H9 (cell line): ENCODE data around the gene TFDP1. TPM values are rescaled to one million over a fixed set of nuclear protein-coding genes. Genes with fewer than 3 reads are reported as not detected.
A peak's percentile ranks its signal among the peaks of the same experiment; 100 is the strongest.

Experiments
- DNase-seq: peaks from one replicate; pipeline ENCODE4 v3.0.0-alpha.2; 2017
- H2AFZ ChIP-seq: one replicate; pipeline ENCODE4 v1.6.1; 2013; ENCODE audit warnings: mild to moderate bottlenecking, low read length, control low read depth, moderate library complexity
- H2AK5ac ChIP-seq: 2 replicates; pipeline ENCODE4 v1.6.1; 2013; ENCODE audit warnings: low read length, control low read depth, mixed read lengths; ENCODE audit not compliant: insufficient read length
- H2BK120ac ChIP-seq: one replicate; pipeline ENCODE4 v1.6.1; 2013; ENCODE audit warnings: low read depth, mild to moderate bottlenecking, low read length, control low read depth, inconsistent platforms; ENCODE audit not compliant: poor library complexity, severe bottlenecking
- H2BK12ac ChIP-seq: 2 replicates; pipeline ENCODE4 v1.6.1; 2013; ENCODE audit warnings: low read length, control low read depth, mixed read lengths, low read depth; ENCODE audit not compliant: insufficient read length
- H2BK15ac ChIP-seq: 2 replicates; pipeline ENCODE4 v1.6.1; 2013; ENCODE audit warnings: low read depth, low read length, control low read depth
- H2BK20ac ChIP-seq: one replicate; pipeline ENCODE4 v1.6.1; 2013; ENCODE audit warnings: low read depth, mild to moderate bottlenecking, low read length, control low read depth, inconsistent platforms; ENCODE audit not compliant: poor library complexity, severe bottlenecking
- H2BK5ac ChIP-seq: 2 replicates; pipeline ENCODE4 v1.6.1; 2013; ENCODE audit warnings: low read length, control low read depth, mixed read lengths; ENCODE audit not compliant: insufficient read length
- H3K14ac ChIP-seq: 2 replicates; pipeline ENCODE4 v1.6.1; 2013; ENCODE audit warnings: low read length, control low read depth; ENCODE audit not compliant: insufficient read depth
- H3K18ac ChIP-seq: 2 replicates; pipeline ENCODE4 v1.6.1; 2013; ENCODE audit warnings: low read depth, mild to moderate bottlenecking, mixed read lengths, low read length, control low read depth; ENCODE audit not compliant: insufficient read length
- H3K23ac ChIP-seq: 2 replicates; pipeline ENCODE4 v1.6.1; 2013; ENCODE audit warnings: low read length, control low read depth, mixed read lengths, low read depth; ENCODE audit not compliant: insufficient read length
- H3K23me2 ChIP-seq: 2 replicates; pipeline ENCODE4 v1.6.1; 2013; ENCODE audit warnings: low read depth, mild to moderate bottlenecking, mixed read lengths, low read length, control low read depth; ENCODE audit not compliant: insufficient read length, poor library complexity, severe bottlenecking
- H3K27ac ChIP-seq: 2 replicates; pipeline ENCODE4 v1.5.1; 2013; ENCODE audit warnings: low read length, control low read depth, mixed read lengths, low read depth; ENCODE audit not compliant: insufficient read length
- H3K27me3 ChIP-seq: 2 replicates; pipeline ENCODE4 v1.6.1; 2013; ENCODE audit warnings: low read length, control low read depth, inconsistent platforms; ENCODE audit not compliant: insufficient read depth
- H3K4ac ChIP-seq: 2 replicates; pipeline ENCODE4 v1.6.1; 2013; ENCODE audit warnings: low read depth, mild to moderate bottlenecking, control low read depth, inconsistent platforms, low read length, moderate library complexity
- H3K4me1 ChIP-seq: 2 replicates; pipeline ENCODE4 v1.6.1; 2013; ENCODE audit warnings: low read length, control low read depth, inconsistent platforms; ENCODE audit not compliant: insufficient read depth
- H3K4me2 ChIP-seq: 2 replicates; pipeline ENCODE4 v1.6.1; 2013; ENCODE audit warnings: low read length, control low read depth, mixed read lengths; ENCODE audit not compliant: insufficient read length, insufficient read depth
- H3K56ac ChIP-seq: 2 replicates; pipeline ENCODE4 v1.6.1; 2013; ENCODE audit warnings: low read depth, mild to moderate bottlenecking, mixed read lengths, low read length, control low read depth; ENCODE audit not compliant: insufficient read length
- H3K79me1 ChIP-seq: 2 replicates; pipeline ENCODE4 v1.6.1; 2013; ENCODE audit warnings: low read depth, mild to moderate bottlenecking, moderate library complexity, low read length, control low read depth, inconsistent platforms; ENCODE audit not compliant: insufficient read depth, poor library complexity, severe bottlenecking
- H3K79me2 ChIP-seq: 2 replicates; pipeline ENCODE4 v1.6.1; 2013; ENCODE audit warnings: low read length, control low read depth, inconsistent platforms; ENCODE audit not compliant: insufficient read depth
- H3K9ac ChIP-seq: 2 replicates; pipeline ENCODE4 v1.6.1; 2013; ENCODE audit warnings: low read length, control low read depth, mixed read lengths; ENCODE audit not compliant: insufficient read length; ENCODE audit errors: extremely low read depth
- H3K9me3 ChIP-seq: one replicate; pipeline ENCODE4 v1.6.1; 2013; ENCODE audit warnings: low read depth, low read length, inconsistent platforms; ENCODE audit not compliant: control insufficient read depth
- H3T11ph ChIP-seq: one replicate; pipeline ENCODE4 v1.6.1; 2013; ENCODE audit warnings: mild to moderate bottlenecking, low read length, control low read depth, inconsistent platforms
- H4K20me1 ChIP-seq: one replicate; pipeline ENCODE4 v1.6.1; 2013; ENCODE audit not compliant: control insufficient read depth, insufficient read length, insufficient read depth
- H4K5ac ChIP-seq: 2 replicates; pipeline ENCODE4 v1.6.1; 2013; ENCODE audit warnings: low read depth, mild to moderate bottlenecking, mixed read lengths, low read length, control low read depth; ENCODE audit not compliant: insufficient read length
- H4K8ac ChIP-seq: replicated peaks from 2 replicates; pipeline ENCODE4 v1.6.1; 2013; ENCODE audit warnings: low read length, control low read depth, mixed read lengths, low read depth; ENCODE audit not compliant: insufficient read length
- H4K91ac ChIP-seq: 2 replicates; pipeline ENCODE4 v1.6.1; 2013; ENCODE audit warnings: low read depth, mild to moderate bottlenecking, moderate library complexity, mixed read lengths, low read length, control low read depth; ENCODE audit not compliant: insufficient read length
- H3K27ac Mint-ChIP-seq, 3 experiments: 2 replicates in 2 of 3; 3 replicates in 1 of 3; pipeline ENCODE4 v1.8.0; 2020 to 2021; ENCODE audit warnings: mixed read lengths in 3 of 3, mild to moderate bottlenecking in 1 of 3, moderate library complexity in 1 of 3
- H3K27me3 Mint-ChIP-seq: 2 replicates; pipeline ENCODE4 v1.8.0; 2021; ENCODE audit warnings: low read depth, mild to moderate bottlenecking, moderate library complexity, mixed read lengths
- H3K36me3 Mint-ChIP-seq, 3 experiments: 2 replicates in 2 of 3; 3 replicates in 1 of 3; pipeline ENCODE4 v1.8.0; 2020 to 2021; ENCODE audit warnings: low read depth in 3 of 3, mixed read lengths in 3 of 3; ENCODE audit not compliant: insufficient read depth in 1 of 3
- H3K4me1 Mint-ChIP-seq, 2 experiments: 2 replicates each; pipeline ENCODE4 v1.8.0; 2020; ENCODE audit warnings: mixed read lengths in 2 of 2
- H3K4me3 Mint-ChIP-seq, 2 experiments: 2 replicates in 1 of 2; 3 replicates in 1 of 2; pipeline ENCODE4 v1.8.0; 2020 to 2021; ENCODE audit warnings: mild to moderate bottlenecking in 2 of 2, mixed read lengths in 2 of 2, moderate library complexity in 1 of 2
- H3K9me3 Mint-ChIP-seq, 2 experiments: 2 replicates in 1 of 2; 3 replicates in 1 of 2; pipeline ENCODE4 v1.8.0; 2020; ENCODE audit warnings: mild to moderate bottlenecking in 2 of 2, mixed read lengths in 2 of 2, moderate library complexity in 1 of 2
- WGBS: extraction: QIAGEN DNeasy Blood & Tissue Kit; methylation state at CpG from one replicate; pipeline ENCODE4 v1.1.7; 2013; ENCODE audit warnings: missing lambda C conversion rate, low lambda C conversion rate, mixed read lengths; ENCODE audit not compliant: insufficient read length; ENCODE audit errors: extremely low coverage; 5-methylcytosine and 5-hydroxymethylcytosine counted together
- total RNA-seq: library from RNA; stranded (reverse); gene quantifications from 2 replicates; pipeline ENCODE4 v1.2.1, GENCODE V29; 2021
- TF ChIP-seq, protein P1 (sequence below): fragments of 200-600 bp; sonication (generic); conservative IDR thresholded peaks from 3 replicates; pipeline ENCODE4 v1.8.0; 2021; ENCODE audit warnings: antibody characterized with exemption, mild to moderate bottlenecking

Gene TFDP1
- total RNA-seq, 1 experiment from 2014 or later, result 111 TPM

DNA sequence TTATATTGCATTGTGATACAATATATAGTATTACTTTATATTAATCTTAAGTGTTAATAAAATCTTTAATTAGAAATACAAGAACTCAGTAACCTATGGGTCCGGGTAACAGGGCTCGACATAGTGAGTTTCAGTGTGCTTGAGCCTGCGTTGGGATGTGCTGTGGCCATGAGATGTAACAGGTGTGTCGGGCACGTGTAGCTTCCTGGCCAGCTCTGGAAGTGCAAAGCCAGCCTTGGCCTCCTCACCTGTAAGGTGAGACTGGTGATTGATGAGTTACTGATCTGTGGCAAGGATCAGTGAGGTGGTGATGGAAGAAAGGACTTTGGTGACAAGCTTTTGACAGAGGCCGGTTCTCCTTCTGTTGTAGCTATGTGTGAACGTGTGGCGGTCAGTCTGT lies 54.3 kb downstream of the TFDP1 start:
- no peak overlapping the region for H2BK20ac ChIP-seq
- no peak overlapping the region for H4K5ac ChIP-seq
- no peak overlapping the region for H3K4ac ChIP-seq
- H3K23ac ChIP-seq, result no peak overlapping the region
- H3K56ac ChIP-seq, result no peak overlapping the region
- DNase-seq, result no peak
- no peaks in the 10 kb centered on the region for H3K79me1 ChIP-seq
- no peak overlapping the region for H3T11ph ChIP-seq
- Mint-ChIP-seq H3K4me1 (no peaks in the 10 kb centered on the region), H3K27me3 (no peaks in the 10 kb centered on the region; the same call in 1 of the 2 replicates), H3K9me3 (peaks cover 0 to 40% of the 10 kb centered on the region in 2 experiments; a peak in 3 of 5 replicates), H3K4me3 (no peak overlapping the region), H3K36me3 (peaks cover 64 to 92% (median 91%) of the 10 kb centered on the region in 3 experiments; a peak in 6 of 7 replicates), H3K27ac (peak overlapping the region in 2 of 3 experiments; percentile 15 to 76; a peak in 2 of 7 replicates)
- no peak overlapping the region for H2BK12ac ChIP-seq
- no peak overlapping the region for H4K91ac ChIP-seq
- TF ChIP-seq, protein P1, sequence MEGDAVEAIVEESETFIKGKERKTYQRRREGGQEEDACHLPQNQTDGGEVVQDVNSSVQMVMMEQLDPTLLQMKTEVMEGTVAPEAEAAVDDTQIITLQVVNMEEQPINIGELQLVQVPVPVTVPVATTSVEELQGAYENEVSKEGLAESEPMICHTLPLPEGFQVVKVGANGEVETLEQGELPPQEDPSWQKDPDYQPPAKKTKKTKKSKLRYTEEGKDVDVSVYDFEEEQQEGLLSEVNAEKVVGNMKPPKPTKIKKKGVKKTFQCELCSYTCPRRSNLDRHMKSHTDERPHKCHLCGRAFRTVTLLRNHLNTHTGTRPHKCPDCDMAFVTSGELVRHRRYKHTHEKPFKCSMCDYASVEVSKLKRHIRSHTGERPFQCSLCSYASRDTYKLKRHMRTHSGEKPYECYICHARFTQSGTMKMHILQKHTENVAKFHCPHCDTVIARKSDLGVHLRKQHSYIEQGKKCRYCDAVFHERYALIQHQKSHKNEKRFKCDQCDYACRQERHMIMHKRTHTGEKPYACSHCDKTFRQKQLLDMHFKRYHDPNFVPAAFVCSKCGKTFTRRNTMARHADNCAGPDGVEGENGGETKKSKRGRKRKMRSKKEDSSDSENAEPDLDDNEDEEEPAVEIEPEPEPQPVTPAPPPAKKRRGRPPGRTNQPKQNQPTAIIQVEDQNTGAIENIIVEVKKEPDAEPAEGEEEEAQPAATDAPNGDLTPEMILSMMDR, result no peak
- WGBS, result no CpG with 5 or more reads among the region's 8 CpGs
- no peaks in the 10 kb centered on the region for H3K23me2 ChIP-seq
- no peak overlapping the region for H3K4me2 ChIP-seq
- H2BK120ac ChIP-seq, result no peak overlapping the region
- H3K27ac ChIP-seq, result no peak overlapping the region
- no peak overlapping the region for H3K18ac ChIP-seq
- no peak overlapping the region for H3K9ac ChIP-seq
- H2AK5ac ChIP-seq, result no peak overlapping the region
- peaks cover 10% of the 10 kb centered on the region for H3K9me3 ChIP-seq
- no peak overlapping the region for H3K14ac ChIP-seq
- no peak overlapping the region for H2AFZ ChIP-seq
- H2BK15ac ChIP-seq, result no peak overlapping the region
- no peak overlapping the region for H4K8ac ChIP-seq
- H3K79me2 ChIP-seq, result no peaks in the 10 kb centered on the region
- H3K27me3 ChIP-seq, result no peaks in the 10 kb centered on the region
- H2BK5ac ChIP-seq, result no peak overlapping the region
- H4K20me1 ChIP-seq, result no peaks in the 10 kb centered on the region
- no peaks in the 10 kb centered on the region for H3K4me1 ChIP-seq
